AML-193 (cell line): Measurements from ENCODE around the gene METTL24.
"Not testable (repeated sequence)": the region's sequence is repeated elsewhere in the genome, so short reads cannot be mapped to it uniquely, and the experiment has no call there.

Experiments used
- DNase-seq, 2 experiments: peaks; one replicate each; lab custom pipeline; 2025; lab: John Stamatoyannopoulos, UW

The METTL24 gene

DNA sequence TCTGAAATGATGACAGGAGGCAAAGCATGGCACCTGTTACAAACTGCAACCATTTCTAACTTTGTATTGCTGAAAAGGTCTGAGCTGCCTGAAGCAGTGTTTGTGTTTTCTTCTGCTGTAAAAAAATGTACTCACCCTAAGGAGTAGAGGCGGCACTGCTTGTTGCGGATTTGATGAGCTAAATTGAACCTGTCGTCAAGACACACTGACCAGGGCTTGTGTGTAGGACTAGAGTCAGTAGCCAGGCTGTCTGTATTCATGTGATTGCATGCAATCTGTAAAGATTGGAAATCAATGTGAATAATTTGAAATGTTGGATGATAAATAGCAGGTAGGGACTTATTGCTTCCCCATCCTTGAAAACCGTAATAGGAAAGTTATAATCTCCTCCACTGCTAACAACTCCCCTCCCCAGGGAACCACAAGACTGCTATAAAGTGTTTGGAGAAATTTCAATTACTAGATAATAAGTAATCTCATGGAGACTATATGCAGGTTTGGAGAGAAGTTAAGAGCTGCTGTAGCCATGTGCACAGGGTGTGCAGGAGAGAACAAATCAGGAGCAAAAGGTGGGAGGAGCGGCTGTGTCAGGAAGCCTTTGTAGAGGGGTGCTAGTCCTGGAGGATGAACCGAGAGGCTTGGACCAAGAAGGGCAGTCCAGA, 42.8 kb downstream of the METTL24 start:
- no peak for DNase-seq

DNA sequence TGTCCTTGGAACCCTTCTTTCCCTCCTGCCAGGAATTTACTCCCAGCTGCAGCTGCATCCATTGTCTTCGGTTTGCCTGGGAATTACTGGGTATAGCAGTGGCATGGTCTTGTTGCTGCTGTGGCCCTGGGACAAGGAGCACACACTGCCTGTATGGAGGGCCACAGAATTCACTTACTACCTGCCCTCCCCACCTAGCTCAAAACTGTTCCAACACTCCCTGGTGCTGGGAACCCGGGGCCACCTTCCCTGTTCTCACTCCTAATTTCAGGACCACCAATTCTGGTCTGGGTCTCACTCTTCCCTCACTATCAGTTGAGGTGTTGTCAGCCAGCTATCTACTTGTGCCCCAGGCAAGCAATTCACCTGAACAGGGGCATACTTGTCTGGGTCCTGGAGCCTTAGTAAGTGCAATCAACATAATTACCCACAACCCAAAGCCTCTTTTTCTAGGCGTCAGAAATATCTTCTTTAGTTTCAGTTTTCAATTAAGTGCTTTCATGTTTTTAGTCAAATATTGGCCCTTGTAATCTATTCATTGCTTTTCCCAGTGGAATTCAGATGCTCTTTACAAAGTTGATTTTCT, 47.2 kb downstream of the METTL24 start:
- no peak for DNase-seq

DNA sequence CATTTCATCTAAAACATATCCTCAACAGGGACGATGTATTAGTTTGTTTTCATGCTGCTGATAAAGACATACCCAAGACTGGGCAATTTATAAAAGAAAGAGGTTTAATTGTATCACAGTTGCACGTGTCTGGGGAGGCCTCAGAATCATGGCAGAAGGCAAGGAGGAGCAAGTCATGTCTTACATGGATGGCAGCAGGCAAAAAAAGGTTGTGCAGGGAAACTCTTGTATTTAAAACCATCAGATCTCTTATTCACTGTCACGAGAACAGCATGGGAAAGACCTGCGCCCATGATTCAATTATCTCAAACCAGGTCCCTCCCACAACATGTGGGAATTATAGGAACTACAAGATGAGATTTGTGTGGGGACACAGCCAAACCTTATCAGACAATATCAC, 48.7 kb downstream of the METTL24 start:
- DNase-seq = not testable (repeated sequence)

DNA sequence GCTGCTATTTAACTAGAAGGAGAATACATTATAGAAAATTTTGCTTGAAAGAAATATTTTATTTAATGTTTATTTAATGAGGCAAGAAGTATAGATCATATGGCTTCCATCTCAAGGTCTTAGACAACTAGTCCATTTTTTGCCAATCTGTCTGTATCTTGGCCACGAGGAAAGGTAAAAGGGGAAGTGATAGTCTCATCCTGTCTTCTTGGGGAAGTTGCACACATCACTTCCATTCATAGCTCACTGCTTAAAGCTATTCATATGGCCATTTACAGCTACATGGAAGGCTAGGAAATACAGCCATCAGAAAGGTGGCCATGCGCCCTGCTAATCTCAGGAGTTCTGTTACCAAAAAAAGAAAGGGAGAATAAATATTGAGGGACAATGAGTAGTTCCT, 50.8 kb downstream of the METTL24 start:
- DNase-seq = peak; percentile 45 to 69

DNA sequence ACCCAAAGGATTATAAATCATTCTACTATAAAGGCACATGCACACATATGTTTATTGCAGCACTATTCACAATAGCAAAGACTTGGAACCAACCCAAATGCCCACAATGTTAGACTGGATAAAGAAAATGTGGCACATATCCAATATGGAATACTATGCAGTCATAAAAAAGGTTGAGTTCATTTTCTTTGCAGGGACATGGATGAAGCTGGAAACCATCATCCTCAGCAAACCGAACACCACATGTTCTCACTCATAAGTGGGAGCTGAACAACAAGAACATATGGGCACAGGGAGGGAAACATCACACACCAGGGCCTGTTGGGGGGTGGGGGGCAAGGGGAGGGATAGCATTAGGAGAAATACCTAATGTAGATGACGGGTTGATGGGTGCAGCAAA, 52.3 kb downstream of the METTL24 start:
- not testable (repeated sequence) for DNase-seq

DNA sequence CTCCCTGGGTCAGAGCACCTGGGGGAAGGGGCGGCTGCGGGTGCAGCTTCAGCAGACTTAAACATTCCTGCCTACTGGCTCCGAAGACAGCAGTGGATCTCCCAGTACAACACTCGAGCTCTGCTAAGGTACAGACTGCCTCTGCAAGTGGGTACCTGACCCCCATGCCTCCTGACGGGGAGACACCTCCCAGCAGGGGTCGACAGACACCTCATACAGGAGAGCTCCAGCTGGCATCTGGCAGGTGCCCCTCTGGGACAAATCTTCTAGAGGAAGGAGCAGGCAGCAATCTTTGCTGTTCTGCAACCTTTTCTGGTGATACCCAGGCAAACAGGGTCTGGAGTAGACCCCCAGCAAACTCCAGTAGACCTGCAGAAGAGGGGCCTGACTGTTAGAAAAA, 54.5 kb downstream of the METTL24 start:
- DNase-seq = not testable (repeated sequence)

DNA sequence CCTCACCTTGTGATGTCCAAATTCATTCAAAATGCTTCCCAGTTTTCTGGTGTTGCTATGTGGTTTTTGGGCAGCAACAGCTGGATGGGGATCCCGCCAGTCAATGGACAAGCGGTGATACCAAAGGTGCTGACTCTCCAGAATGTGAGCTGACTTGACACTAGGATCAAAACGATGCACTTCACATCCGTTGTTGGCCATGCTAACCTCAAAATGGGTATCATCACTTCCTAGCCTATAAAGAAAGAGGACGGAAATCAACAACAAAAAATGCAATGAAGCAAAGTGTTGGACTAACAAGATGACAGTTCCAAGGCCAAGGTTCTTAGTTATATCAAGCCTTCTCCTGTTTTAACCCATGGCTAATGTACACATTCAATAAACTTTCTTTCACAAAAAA, 59.2 kb downstream of the METTL24 start:
- DNase-seq = no peak

DNA sequence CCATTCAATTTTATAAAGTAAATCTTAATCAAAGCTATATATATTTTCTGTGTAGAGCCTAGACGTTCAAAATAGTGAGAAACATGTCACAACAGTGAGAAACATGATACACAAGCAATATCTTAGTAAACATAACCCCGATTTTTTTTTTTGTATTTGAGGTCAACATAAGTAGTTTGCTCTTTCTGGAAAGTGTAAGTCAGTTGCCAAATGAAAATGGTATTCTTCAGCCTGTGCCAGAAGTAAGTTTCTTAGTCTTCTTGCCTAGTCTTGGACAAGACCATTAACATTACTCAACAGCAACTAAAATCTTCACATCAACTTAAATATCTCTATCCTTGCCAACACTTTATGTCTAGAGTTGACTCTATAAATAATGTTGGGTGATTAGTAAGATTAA, 59.7 kb downstream of the METTL24 start:
- DNase-seq = no peak

DNA sequence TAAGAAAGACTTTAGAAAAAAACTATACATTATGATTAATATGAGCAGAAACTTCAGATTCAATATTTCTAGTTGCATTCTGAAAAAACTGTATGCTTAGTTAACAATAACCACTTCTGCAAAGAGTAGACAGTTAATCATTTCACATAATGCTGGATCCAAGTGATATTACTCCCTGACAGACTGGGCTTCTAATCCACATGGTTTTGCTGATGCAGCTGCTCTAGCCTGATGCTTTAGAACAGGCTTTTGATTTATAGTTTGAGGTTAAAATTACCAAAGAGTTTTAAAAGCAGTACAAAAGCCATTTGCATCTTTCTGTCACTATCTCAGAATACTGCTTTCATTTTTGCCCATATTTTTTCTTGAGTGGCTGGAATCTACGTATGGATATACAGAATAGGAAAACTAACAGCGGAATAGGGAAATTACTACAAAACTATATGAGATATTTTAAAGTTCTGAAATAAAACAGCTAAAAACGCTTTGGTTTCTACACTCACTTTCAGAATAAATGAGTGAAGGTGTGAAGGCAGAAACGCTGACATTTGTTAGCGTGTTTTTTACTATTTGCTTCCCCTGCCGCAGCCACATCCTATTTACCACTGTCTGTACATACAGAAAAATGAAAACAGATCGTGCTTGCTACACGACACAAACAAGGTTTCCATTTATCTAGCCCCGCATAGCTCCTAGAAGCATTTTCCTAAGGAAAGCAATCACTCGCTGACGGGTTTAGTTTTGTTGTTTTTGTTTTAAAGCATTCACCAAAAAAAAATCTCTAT, 61.7 kb downstream of the METTL24 start:
- DNase-seq = no peak

DNA sequence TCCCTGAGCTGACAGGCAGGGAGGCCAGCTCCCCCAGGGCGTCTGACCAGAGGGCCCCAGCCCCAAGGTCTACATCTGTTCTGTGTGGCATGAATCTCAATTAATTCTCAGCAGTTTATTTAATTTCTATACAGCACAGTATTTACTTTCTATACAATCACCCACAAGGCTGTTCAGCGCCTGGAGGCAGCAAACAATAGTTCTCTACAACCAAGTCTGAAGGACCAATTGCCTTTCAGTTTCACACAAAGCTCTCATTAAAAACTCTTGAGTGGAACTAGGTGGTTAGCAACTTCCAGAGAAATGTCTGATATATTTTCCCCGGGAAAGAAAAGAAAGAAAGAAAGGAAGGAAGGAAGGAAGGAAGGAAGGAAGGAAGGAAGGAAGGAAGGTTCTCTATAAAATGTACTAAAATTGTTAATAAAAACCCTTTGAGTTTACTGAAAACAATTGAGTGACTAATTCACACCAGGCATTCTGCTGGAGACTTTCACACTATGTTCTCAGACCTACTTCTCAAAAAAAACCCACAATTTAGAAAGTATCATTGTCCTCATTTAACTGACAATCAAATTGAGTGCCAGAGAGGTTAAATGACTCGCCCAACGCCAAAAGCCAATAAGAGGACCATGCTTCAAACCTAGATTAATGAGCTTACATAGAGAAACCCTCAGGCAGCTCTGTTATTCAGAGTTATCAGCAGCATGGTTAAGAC, 62.5 kb downstream of the METTL24 start:
- DNase-seq = no peak

DNA sequence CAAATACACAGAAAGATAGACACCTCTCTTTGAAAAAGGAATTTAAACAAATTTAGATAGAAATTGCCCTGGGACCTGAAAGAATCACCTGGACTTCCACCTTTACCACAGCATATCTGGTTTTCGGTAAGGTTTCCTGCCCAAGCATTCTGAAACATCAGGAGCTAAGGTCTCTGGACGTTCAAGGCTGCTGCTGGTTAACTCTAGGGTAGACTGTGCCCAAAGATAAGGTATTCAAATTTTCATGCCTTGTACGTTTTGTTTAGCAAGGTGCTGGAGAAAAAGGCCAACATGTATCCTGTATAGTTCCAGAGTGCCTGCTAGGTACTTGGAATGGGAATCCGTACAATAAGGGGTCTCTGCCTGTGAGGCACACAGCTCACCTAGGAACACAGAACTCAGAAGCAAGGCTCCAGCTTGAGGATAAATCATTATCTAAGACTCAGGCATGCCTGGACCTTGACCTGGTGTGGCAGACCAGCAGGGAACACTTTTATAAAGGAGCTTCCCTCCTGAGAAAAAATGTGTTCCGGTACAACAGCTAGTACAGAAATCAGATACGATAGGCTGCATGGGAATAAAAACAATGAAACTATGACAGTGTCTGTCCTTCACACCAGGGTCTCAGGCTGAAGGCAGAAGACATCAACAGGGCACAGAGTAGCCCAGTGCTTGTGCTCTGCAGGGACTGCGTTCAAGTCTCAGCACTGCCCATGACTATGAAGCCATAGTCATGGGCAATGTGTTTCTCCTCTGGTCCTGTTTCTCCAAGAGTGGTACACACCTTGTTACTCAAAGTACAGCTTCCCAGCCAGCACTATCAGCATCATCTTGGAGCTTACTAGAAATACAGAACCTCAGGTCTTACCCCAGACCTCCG, 70.4 kb downstream of the METTL24 start:
- no peak for DNase-seq

DNA sequence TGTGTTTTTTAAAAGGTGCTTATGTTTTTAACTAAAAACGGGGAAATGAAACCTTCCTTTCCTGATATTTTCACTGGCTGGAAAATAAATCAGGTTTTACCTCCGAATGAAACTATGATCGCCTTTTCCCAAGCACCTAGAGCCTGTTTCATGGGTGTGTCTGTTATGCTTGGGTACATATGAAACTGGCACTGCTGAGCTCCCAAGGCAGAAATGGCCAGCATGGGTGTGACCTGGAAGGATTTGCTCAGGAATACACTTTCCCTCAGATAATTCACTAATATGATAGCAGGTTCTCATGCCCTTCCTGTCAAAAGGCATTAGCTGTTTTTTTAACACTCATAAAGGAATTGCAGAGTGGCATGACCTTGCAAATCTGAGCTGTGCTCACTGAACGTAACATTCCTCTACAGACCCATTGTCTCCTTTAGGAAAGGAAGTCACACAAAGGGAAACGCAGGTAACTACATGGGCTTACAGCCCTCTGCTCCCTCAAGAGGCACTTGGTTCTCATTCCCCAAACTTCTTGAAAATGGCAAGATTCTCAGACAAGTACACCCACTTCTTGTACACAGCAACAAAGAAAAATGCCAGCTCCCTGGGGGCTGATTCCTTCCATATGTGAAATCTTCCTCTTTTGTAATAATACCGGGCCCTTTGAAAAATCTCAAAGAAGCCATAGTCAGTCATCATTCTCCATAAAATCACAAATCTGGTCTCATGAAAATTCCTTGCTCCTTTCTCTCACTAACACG, 72.7 kb downstream of the METTL24 start:
- no peak for DNase-seq

DNA sequence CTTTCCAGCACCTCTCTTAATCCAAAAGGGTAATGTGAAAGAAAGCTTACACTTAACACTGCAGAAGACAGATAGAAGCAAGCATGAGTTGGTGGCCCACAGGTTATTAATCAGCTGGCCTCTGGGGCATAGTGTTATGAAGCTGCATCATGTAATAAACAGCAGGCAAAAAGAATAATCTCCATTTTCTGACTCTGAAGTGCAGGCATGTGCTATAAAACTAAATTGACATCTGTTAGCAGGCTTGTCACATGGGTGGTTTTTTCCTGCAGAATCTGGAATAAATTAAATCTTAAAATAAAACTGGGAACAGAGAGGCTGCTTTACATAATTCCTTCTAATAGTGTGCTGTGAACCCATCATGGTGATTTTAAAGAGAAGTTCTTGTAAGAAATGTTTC, 73.3 kb downstream of the METTL24 start:
- no peak for DNase-seq

DNA sequence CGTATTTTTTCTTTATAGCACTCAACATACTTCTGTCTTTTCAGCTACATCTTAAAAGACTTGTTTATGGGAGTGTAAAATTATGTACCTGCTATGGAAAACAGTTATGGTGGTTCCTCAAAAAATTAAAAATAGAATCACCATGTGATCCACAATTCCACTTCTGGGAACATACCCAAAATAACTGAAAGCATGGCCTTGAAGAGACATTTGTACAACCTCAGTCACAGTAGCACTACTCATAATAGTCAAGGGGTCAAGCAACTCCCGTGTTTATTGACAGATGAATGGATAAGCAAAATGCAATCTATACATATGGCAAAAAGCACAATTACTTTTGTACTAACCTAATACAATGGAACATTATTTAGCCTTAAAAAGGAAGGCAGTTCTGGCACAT, 74.5 kb downstream of the METTL24 start:
- DNase-seq = no peak

DNA sequence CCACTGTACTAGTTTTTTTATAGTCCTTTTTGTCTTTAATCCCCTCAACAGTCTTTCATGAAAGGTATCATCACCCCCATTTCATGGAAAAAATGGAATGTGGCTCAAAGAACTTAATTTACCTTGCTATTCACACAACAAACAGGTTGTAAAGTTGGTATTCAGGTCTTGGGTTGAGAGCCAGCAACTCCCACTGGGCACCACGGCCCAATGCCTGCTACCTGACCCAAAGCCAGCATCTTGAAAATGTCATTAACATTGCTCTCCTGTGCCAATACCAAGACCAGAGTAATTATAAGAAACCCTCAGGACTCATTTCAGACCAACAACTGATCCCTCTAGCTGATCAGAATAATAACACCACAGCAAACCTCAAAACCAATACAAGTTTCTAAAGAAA, 75.7 kb downstream of the METTL24 start:
- DNase-seq = no peak

DNA sequence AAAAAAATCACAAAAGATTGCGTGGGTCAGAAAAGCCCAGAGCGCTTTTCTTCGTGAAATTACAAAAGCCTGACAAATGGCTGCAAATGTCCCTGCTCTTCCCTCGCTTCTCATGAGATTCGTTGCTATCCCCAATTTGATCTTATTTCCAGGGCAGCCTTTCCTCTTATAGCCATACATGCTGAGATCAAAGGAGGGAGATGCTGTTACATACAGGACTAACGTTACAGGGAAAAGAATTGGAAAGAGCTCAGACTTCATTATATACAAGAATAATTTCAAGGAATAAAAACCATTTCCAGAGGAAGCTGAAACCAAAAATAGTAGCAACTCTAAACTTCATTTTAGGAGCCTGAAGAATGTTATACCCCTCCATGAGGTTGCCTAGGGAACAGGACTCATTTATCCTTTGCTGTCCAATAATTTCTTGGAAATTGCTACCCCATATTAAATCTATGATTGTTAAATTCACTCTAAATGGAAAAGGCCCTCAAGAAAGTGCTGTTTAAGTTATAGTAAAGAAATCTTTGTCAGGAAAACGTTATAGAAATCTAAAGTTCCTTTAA, 81.0 kb downstream of the METTL24 start:
- no peak for DNase-seq

DNA sequence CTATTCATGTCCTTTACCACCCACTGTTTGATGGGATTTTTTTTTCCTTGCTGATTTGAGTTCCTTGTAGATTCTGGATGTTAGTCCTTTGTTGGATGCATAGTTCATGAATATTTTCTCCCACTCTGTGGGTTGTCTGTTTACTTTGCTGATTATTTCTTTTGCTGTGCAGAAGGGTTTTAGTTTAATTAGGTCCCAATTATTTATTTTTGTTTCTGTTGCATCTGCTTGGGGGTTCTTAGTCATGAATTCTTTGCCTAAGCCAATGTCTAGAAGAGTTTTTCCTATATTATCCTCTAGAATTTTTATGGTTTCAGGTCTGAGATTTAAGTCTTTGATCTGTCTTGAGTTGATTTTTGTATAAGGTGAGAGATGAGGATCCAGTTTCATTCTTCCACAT, 85.4 kb downstream of the METTL24 start:
- DNase-seq = not testable (repeated sequence)

DNA sequence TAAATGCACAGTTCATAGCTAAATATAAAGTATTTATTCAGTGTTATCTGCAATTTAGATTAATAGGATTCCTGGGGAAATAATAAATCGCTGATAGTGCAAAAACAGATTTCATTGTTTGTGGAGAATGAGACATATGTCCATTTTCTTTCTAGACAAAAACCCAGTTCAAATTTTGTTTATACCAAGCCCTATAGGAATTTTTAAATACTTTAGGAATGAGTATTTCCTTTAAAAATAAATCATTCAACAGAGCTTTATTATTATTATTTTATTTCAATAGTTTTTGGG, 86.5 kb downstream of the METTL24 start:
- no peak for DNase-seq

DNA sequence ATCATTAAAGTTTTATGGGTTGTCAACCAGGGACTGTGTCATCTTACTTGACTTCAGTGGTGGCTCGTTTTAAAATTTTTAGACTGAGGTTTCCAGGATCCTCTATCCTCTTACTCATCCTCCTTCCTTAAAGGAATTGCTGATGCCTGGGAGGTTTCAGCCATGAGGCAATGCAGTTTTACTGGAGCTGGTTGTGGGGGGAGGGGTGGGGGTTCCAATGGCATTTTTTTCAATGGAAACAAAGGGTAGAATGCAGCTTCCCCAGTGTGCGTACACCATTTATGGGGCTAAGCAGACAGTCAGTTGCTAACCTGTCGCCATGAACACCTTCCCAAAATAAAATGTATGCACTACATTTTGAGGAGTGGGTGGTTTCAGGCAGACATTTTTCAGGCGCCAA, 88.0 kb downstream of the METTL24 start:
- DNase-seq = no peak

DNA sequence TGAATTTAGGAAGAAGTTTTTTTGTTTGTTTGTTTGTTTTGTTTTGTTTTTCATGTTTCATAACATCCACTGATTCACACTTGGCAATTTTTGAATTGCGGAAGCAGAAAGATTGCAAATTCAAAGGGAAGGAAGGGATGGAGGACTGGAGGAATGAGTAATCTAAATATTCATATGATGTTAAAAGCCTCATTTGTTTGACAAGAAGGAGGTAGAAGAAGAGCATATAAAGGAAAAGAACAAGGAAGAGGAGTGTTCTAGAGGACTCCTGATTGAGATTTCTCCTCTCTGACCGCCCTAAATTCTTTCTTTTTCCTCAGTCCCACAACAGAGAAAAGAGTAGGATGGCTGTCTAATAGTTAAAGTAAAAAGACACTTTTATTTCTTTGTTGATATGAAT, 88.5 kb downstream of the METTL24 start:
- no peak for DNase-seq

DNA sequence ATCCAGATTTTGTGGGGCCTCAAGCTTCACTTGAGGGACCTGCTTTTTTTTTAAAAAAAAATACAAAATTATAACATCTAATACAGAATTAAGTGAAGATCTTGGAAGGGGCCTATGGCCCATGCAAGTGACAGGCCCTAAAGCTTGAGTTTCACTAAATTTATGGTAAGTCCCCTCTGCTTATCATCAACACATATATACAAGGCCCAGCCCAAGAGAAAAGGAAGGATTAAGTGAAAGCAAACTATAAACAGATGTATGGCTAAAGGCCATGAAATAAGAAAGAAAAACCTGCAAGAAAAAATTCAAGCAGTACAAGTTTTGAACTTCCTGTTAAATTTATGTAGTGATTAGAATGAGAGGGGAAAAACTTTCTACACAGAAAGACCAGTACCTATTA, 91.2 kb downstream of the METTL24 start:
- no peak for DNase-seq
